ENCODE measurements around the gene NFATC4.

- TF ChIP-seq CTCF (IDR thresholded peaks at IDR 0.05; ENCODE audit: poor library complexity, severe bottlenecking) (no peak), TAF1 (IDR thresholded peaks at IDR 0.05; ENCODE audit: low read depth) (no peak), MXI1 (conservative IDR thresholded peaks at IDR 0.05; ENCODE audit: poor library complexity, severe bottlenecking) (no peak), POLR2AphosphoS5 (IDR thresholded peaks at IDR 0.05) (no peak), SMC3 (conservative IDR thresholded peaks at IDR 0.05; ENCODE audit: poor library complexity) (no peak), EP300 (conservative IDR thresholded peaks at IDR 0.05; ENCODE audit: poor library complexity, severe bottlenecking) (no peak), EZH2 (IDR thresholded peaks at IDR 0.05; ENCODE audit: borderline replicate concordance, insufficient read depth, low read length, poor library complexity, severe bottlenecking) (no peak), RAD21 (conservative IDR thresholded peaks at IDR 0.05) (no peak)
These were observed 21.4 kb downstream of the NFATC4 start for GRCh38 chr14:24389226-24389848.

All from neural cell (in vitro differentiated cells).